Measurements from ENCODE around the gene GLUD1.
"Not testable (repeated sequence)": the region's sequence is repeated elsewhere in the genome, so short reads cannot be mapped to it uniquely, and the experiment has no call there.

The GLUD1 gene

DNA sequence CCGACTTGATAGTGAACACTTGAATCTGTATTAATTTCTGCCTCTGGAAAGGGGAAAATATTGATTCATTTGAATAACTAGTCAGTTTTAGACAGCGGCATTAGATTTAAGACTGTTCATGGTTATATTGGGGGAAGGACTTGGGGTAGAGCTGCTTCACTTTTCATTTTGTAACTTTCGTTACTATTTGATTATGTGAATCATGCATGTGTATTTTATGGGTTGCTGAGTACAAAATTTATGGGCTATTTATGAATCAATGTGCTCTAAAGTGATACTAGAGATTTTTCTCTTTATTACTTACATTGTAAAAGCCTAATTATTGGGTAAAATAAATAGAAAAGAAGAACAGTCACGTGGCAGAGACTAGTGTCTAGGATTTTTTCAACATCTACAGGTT, 4.9 kb downstream of the GLUD1 start:
- DNase-seq, result no peak

GRCh38 chr10:87085537-87085936, 9.1 kb downstream of the GLUD1 start:
- no peak for DNase-seq

DNA sequence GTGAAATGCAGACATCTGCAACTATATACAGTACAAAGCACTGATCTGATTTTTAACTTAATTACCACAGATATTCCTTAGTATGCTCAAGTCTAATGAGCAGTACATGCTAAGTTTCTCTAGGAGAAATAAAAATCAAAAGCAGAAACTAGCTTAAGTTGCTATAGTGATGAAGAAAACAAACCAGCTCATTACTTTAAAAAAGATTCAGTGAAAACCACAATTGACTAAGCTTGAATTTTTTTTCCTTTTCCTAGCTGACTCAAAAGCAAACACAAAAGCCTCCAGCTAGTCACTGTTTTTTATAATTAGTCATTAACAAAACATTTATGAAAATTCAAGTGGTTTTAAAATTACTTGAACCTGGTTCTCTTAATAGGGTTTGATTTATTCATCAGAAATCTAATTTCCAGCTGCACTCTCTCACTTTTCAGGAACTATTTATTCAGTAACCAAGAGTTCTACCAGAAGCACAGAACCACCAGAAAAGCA, 10.3 kb downstream of the GLUD1 start:
- DNase-seq, result not testable (repeated sequence)

DNA sequence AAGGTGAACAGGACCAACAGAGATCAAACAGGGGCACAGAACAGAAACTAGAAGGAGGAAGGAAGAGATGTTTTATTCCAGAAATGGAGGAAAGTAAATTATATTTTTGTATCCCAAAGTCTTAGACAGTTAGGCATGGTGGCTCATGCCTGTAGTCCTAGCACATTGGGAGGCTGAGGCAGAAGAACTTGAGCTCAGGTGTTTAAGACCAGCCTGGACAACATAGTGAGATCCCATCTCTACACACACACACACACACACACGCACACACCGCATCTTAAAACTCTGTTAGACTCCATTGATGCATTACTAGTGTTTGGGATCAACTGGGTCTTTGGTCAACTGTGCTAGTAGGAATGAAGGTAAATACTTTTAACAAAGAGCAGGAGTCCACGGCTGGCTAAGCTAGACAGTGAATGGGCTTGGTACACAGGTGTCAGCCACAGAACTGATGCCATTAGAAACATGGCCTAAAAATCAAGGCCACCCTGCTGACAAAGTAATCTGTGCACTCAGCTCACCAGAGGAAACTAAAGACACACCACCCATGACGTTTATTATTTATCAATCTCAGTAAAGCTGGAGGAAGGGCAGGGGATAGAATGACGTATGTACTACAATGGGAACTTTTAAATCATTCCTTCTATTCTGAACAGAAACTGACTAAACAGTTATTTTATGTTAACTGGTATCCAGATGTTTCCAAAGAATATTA, 10.9 kb downstream of the GLUD1 start:
- not testable (repeated sequence) for DNase-seq

- not testable (repeated sequence) for DNase-seq
Measured at GRCh38 chr10:87082219-87082618, 12.4 kb downstream of the GLUD1 start.

- not testable (repeated sequence) for DNase-seq
Measured at GRCh38 chr10:87081574-87081973, 13.1 kb downstream of the GLUD1 start.

DNA sequence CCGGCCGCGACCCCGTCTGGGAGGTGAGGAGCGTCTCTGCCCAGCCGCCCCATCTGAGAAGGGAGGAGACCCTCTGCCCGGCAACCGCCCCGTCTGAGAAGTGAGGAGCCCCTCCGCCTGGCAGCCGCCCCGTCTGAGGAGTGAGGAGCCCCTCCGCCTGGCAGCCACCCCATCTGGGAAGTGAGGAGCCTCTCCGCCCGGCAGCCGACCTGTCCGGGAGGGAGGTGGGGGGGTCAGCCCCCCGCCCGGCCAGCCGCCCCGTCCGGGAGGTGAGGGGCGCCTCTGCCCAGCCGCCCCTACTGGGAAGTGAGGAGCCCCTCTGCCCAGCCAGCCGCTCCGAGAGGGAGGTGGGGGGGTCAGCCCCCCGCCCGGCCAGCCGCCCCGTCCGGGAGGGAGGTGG, 14.0 kb downstream of the GLUD1 start:
- not testable (repeated sequence) for DNase-seq

GRCh38 chr10:87079106-87079836, 15.4 kb downstream of the GLUD1 start:
- DNase-seq, result no peak

DNA sequence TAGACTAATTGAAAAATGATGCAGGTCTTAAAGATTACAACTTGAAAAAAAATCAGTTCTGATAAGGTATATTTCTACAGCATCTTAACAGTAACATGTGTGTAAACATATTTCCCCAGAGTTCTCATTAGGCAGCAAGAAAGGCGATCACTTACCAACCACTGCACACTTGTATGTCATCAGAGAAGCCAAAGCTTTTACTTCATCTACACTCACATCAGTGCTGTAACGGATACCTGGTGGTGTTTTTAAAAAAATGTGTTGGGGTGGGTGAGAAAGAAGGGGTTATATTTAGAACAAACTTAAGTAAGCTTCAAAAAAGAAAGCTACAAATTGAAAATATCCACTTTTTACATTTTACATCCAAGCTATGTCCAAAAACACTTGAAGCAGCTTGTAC, 18.2 kb downstream of the GLUD1 start:
- DNase-seq, result not testable (repeated sequence)

- DNase-seq, result no peak
Measured at GRCh38 chr10:87072449-87072848, 22.2 kb downstream of the GLUD1 start.

DNA sequence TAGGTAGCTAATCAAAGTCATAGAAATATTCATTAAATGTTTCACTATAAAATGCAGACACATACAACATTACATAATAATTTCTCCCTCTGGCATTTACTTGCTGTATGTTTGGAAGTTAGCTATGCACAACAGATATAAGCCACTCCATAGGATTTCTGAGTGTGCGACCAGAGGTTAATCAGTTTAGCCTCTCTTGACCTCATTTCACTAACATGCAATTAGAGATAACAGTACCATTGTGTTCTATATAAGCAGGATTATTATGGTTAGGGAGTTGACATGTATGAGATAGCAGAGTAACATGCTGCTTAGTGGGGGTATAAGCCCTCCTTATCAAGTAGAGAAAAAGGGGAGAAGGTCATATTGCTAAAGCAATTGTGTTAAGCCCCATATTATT, 26.4 kb downstream of the GLUD1 start:
- no peak for DNase-seq

DNA sequence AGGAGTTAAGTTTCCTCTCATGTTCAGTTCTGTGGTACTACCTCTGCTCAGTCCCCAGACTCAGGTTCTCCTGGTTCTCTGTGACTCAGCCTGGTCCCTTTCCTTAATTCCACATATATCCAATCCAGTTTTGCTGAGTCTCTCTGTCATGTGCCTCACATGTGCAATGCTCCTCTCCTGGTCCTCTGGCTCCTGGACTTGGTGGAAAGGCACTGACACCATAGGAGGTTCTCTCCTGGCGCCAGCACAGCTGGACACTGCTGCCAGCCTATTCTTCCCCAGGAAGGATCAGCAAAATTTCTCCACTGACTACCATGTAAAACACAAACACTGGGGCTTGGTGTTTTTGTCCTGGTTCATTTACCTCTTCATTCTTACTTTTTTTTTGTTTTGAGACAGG, 27.8 kb downstream of the GLUD1 start:
- DNase-seq, result no peak

DNA sequence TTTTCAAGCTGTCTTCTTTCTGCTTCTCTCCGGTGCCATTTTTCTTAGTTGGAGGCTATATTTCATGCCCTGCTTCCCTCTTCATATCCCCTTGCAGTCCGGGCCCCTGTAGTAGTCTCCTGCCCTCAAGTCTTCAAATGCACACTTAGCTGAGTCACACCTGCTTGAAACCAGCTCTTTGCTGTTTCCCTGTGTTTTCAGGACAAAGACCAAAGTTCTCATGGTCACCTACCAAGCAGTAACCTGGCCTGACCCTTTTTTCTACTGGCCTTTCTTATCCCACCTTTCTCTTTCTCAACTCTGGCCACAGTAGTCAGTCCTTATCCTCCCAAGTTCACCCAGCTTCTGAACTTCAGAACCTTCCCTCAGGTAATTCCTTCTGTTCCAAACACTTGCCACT, 28.5 kb downstream of the GLUD1 start:
- no peak for DNase-seq

- DNase-seq, result no peak
Measured at GRCh38 chr10:87064651-87065050, 30.0 kb downstream of the GLUD1 start.

DNA sequence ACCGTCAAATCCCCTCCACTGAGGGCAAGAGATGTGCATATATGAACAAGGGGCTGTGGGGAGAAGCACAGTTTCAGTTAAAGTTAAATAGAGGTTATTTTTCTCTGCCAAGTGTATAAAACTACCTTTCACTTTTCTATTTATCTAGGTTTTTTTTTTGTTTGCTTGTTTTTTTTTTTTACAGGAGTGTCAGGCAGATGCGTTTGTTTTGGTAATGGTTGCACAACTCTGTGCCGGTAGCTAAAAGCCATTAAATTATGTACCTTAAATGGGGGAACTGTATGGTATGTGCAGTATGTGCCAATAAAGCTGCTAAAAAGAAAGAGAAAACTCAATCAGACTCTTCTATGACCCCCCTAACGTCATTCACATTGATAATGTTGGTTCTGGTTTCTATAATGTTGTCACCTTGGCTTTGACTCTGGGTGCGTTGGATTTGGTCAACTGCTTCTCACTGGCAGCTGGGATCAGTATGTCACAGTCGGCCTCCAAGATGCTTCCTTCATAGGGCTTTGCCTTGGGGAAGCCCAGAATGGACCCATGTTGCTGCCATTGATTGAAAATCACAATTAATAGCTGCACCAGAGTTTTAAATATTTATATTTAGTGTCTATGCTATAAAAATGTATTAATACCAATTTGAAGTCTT, 34.2 kb downstream of the GLUD1 start:
- no peak for DNase-seq

GRCh38 chr10:87059401-87059800, 35.2 kb downstream of the GLUD1 start:
- DNase-seq, result no peak

DNA sequence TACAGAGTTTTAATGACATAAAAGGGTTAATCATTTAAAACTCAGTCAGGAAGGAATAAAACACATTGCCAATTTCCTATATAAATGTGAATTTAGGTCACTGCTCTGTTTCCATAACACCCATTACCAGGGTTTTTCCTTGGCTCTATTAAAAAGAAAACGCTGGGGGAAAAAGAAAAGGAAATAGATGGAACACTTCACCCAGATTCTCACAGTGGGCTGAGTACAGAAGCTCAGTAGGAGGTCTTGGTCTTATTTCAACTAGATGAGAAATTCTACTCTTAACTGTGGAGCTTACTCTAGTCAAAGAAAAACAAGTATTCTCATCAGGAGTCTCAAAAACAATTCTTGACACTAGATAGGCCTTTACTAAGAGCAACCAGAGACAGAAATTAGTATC, 36.5 kb downstream of the GLUD1 start:
- no peak for DNase-seq

- no peak for DNase-seq
Measured at GRCh38 chr10:87054373-87055295, 40.0 kb downstream of the GLUD1 start.

- DNase-seq, result no peak
Measured at GRCh38 chr10:87053577-87054181, 41.0 kb downstream of the GLUD1 start.

DNA sequence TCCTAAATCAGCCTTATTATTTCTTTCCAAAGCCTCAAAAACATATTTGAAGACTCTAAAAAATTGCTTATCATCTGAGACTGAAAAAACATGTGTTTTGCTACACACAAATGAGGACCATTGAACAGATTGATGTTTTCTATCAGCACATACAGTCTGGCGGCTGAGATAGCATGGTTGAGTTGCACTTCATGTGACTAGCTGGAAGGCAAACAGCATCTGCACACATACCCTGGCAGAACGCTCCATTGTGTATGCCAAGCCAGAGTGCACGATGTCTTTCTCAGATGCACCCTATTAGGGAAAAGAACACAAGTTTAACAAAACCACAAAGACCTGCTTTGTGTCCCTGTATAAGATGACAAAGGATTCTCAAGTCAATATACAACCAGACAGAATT, 41.5 kb downstream of the GLUD1 start:
- no peak for DNase-seq

GRCh38 chr10:87045434-87045938, 49.2 kb downstream of the GLUD1 start:
- no peak for DNase-seq

DNA sequence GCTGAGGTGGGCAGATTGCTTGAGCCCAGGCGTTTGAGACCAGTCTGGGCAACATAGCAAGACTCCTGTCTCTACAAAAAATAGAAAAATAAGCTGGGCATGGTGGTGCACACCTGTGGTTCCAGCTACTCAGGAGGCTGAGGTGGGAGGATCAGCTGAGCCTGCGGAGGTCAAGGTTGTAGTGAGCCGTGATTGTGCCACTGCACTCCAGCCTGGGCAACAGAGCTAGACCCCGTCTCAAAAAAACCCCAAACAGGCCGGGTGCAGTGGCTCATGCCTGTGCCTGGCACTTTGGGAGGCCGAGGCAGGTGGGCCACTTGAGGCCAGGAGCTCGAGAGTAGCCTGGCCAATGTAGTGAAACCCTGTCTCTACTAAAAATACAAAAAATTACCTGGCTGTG, 51.1 kb downstream of the GLUD1 start:
- DNase-seq, result not testable (repeated sequence)

All from GF-D8 (cell line).